H1 (cell line): ENCODE measurements around the gene ZFP36L1. TPM values are rescaled to one million over a fixed set of nuclear protein-coding genes. Genes with fewer than 3 reads are reported as not detected.

ENCODE experiments used
- CTCF ChIA-PET: fragments of 300-600 bp; sonication (Branson Sonifier 250); formaldehyde crosslinking; loops from one replicate; lab custom pipeline; 2021; ENCODE audit not compliant: partially characterized antibody; lab: Charles Lee
- POLR2A ChIA-PET: fragments of 300-600 bp; sonication (Branson Sonifier 250); formaldehyde crosslinking; loops from one replicate; lab custom pipeline; 2021; ENCODE audit warnings: inconsistent platforms; ENCODE audit not compliant: partially characterized antibody; lab: Charles Lee
- DNase-seq, 2 experiments: peaks; one replicate each; pipeline versions ENCODE4 v3.0.0 to v3.0.0-alpha.2; 2010 to 2022; ENCODE audit warnings: low spot score in 2 of 2, low read depth in 1 of 2, mixed read lengths in 1 of 2
- FAIRE-seq: peaks from 2 replicates; lab custom pipeline; 2011; peaks lifted over from hg19 to GRCh38; lab: Jason Lieb, UNC
- H2AFZ ChIP-seq: 2 replicates; pipeline ENCODE4 v1.8.1; 2012; ENCODE audit warnings: low read length, inconsistent platforms
- H2AK5ac ChIP-seq: 2 replicates; pipeline ENCODE4 v1.6.1; 2013; ENCODE audit warnings: low read depth, low read length
- H2BK120ac ChIP-seq: replicated peaks from 2 replicates; pipeline ENCODE3; 2013; ENCODE audit warnings: low read depth, low read length, inconsistent platforms
- H2BK12ac ChIP-seq: 2 replicates; pipeline ENCODE4 v1.6.1; 2013; ENCODE audit warnings: low read depth, low read length
- H2BK15ac ChIP-seq: 2 replicates; pipeline ENCODE4 v1.6.1; 2013; ENCODE audit warnings: low read length
- H2BK20ac ChIP-seq: 2 replicates; pipeline ENCODE4 v1.6.1; 2013; ENCODE audit warnings: low read length
- H2BK5ac ChIP-seq: 2 replicates; pipeline ENCODE4 v1.6.1; 2013; ENCODE audit warnings: low read depth, low read length
- H3K14ac ChIP-seq: 2 replicates; pipeline ENCODE4 v1.6.1; 2013; ENCODE audit warnings: inconsistent platforms; ENCODE audit not compliant: insufficient read length
- H3K18ac ChIP-seq: 2 replicates; pipeline ENCODE4 v1.6.1; 2013; ENCODE audit warnings: low read length; ENCODE audit errors: extremely low read depth
- H3K23ac ChIP-seq: 2 replicates; pipeline ENCODE4 v1.6.1; 2013; ENCODE audit warnings: inconsistent platforms; ENCODE audit not compliant: insufficient read length
- H3K23me2 ChIP-seq: 2 replicates; pipeline ENCODE4 v1.6.1; 2013; ENCODE audit warnings: low read depth, low read length
- H3K27ac ChIP-seq: 2 replicates; pipeline ENCODE4 v1.6.1; 2011; ENCODE audit warnings: low read depth, low read length, inconsistent platforms
- H3K27me3 ChIP-seq, 4 experiments: replicated peaks in 1 of 4; 1 replicate in 1 of 4; 2 replicates in 3 of 4; pipeline versions ENCODE4 v1.6.1 to v1.8.1; 2011 to 2013; ENCODE audit warnings: low read length in 3 of 4, mild to moderate bottlenecking in 3 of 4, inconsistent platforms in 2 of 4, mixed read lengths in 2 of 4, moderate library complexity in 1 of 4; ENCODE audit not compliant: control insufficient read depth in 3 of 4, insufficient read depth in 3 of 4; ENCODE audit errors: extremely low read depth in 1 of 4
- H3K36me3 ChIP-seq, 4 experiments: 2 replicates each; pipeline versions ENCODE4 v1.6.1 to v1.8.1; 2011 to 2013; ENCODE audit warnings: mild to moderate bottlenecking in 4 of 4, low read length in 3 of 4, moderate library complexity in 2 of 4, control low read depth in 1 of 4, inconsistent platforms in 1 of 4; ENCODE audit not compliant: insufficient read depth in 4 of 4, control insufficient read depth in 2 of 4
- H3K4ac ChIP-seq: replicated peaks from 2 replicates; pipeline ENCODE3; 2013; ENCODE audit warnings: low read length, low read depth, mixed read lengths, inconsistent platforms; ENCODE audit not compliant: insufficient read length
- H3K4me1 ChIP-seq, 4 experiments: replicated peaks in 1 of 4; 1 replicate in 1 of 4; 2 replicates in 3 of 4; pipeline versions ENCODE4 v1.6.1 to v1.8.1; 2011 to 2013; ENCODE audit warnings: low read length in 3 of 4, inconsistent platforms in 2 of 4, mixed read lengths in 1 of 4; ENCODE audit not compliant: insufficient read depth in 4 of 4, control insufficient read depth in 3 of 4
- H3K4me2 ChIP-seq, 2 experiments: 2 replicates each; pipeline versions ENCODE4 v1.6.1 to v1.8.1; 2011 to 2013; ENCODE audit warnings: low read depth in 2 of 2, low read length in 2 of 2, control low read depth in 1 of 2, inconsistent platforms in 1 of 2, mild to moderate bottlenecking in 1 of 2; ENCODE audit not compliant: insufficient read depth in 1 of 2
- H3K4me3 ChIP-seq, 4 experiments: fragments of 200-600, 300-600 bp in 1 of 4; sonication (generic), shearing (Covaris generic), sonication (Bioruptor Twin) in 1 of 4; 2 replicates each; pipeline versions ENCODE4 v1.5.1 to v1.8.1; 2011 to 2016; ENCODE audit warnings: low read length in 4 of 4, low read depth in 3 of 4, control low read depth in 2 of 4, inconsistent platforms in 2 of 4, mild to moderate bottlenecking in 2 of 4, mixed read lengths in 1 of 4, moderate library complexity in 1 of 4; ENCODE audit not compliant: insufficient read depth in 2 of 4; ENCODE audit errors: extremely low read depth in 1 of 4
- H3K56ac ChIP-seq: replicated peaks from 2 replicates; pipeline ENCODE3; 2013; ENCODE audit warnings: low read depth, mild to moderate bottlenecking, mixed read lengths, low read length, inconsistent platforms; ENCODE audit not compliant: insufficient read length
- H3K79me1 ChIP-seq: 2 replicates; pipeline ENCODE4 v1.6.1; 2013; ENCODE audit warnings: low read depth, low read length, control low read depth
- H3K79me2 ChIP-seq, 2 experiments: 2 replicates each; pipeline versions ENCODE4 v1.6.1 to v1.8.1; 2012 to 2013; ENCODE audit warnings: low read length in 2 of 2, mild to moderate bottlenecking in 2 of 2, inconsistent platforms in 1 of 2; ENCODE audit not compliant: insufficient read depth in 2 of 2, control insufficient read depth in 1 of 2
- H3K9ac ChIP-seq, 4 experiments: replicated peaks in 1 of 4; 1 replicate in 1 of 4; 2 replicates in 3 of 4; pipeline versions ENCODE4 v1.6.1 to v1.8.1; 2011 to 2013; ENCODE audit warnings: low read depth in 3 of 4, low read length in 3 of 4, control low read depth in 2 of 4, mild to moderate bottlenecking in 2 of 4, moderate library complexity in 2 of 4, inconsistent platforms in 1 of 4; ENCODE audit errors: extremely low read depth in 1 of 4
- H3K9me3 ChIP-seq, 2 experiments: 2 replicates each; pipeline versions ENCODE4 v1.6.1 to v1.8.1; 2012 to 2013; ENCODE audit warnings: mild to moderate bottlenecking in 2 of 2, moderate library complexity in 2 of 2, control low read depth in 1 of 2, inconsistent platforms in 1 of 2, low read depth in 1 of 2, low read length in 1 of 2, mixed read lengths in 1 of 2; ENCODE audit not compliant: insufficient read depth in 2 of 2
- H4K20me1 ChIP-seq, 2 experiments: replicated peaks in 1 of 2; 2 replicates each; pipeline versions ENCODE3 to v1.8.1; 2011 to 2013; ENCODE audit warnings: inconsistent platforms in 2 of 2, low read length in 2 of 2, mild to moderate bottlenecking in 1 of 2; ENCODE audit not compliant: insufficient read depth in 2 of 2, control insufficient read depth in 1 of 2
- H4K5ac ChIP-seq: 2 replicates; pipeline ENCODE4 v1.6.1; 2013; ENCODE audit warnings: low read length, low read depth, mixed read lengths, inconsistent platforms; ENCODE audit not compliant: insufficient read length
- H4K8ac ChIP-seq: 2 replicates; pipeline ENCODE4 v1.8.0; 2013; ENCODE audit warnings: mild to moderate bottlenecking, moderate library complexity, low read length, inconsistent platforms; ENCODE audit not compliant: insufficient read depth; ENCODE audit errors: extremely low read depth
- H4K91ac ChIP-seq: replicated peaks from 2 replicates; pipeline ENCODE3; 2013; ENCODE audit warnings: low read length, mixed read lengths, inconsistent platforms; ENCODE audit not compliant: insufficient read length
- FOSL1 ChIP-seq: IDR thresholded peaks from 2 replicates; pipeline ENCODE4 v1.6.1; 2011; ENCODE audit warnings: mild to moderate bottlenecking, low read depth, low read length, moderate library complexity; ENCODE audit not compliant: insufficient read depth
- GABPA ChIP-seq: IDR thresholded peaks from 2 replicates; pipeline ENCODE4 v1.6.1; 2011; ENCODE audit warnings: mild to moderate bottlenecking, low read length, moderate library complexity, borderline replicate concordance; ENCODE audit not compliant: insufficient read depth
- POLR2A ChIP-seq, 2 experiments: IDR thresholded peaks; 1 replicate in 1 of 2; 2 replicates in 1 of 2; pipeline ENCODE4 v1.6.1; 2011; ENCODE audit warnings: low read depth in 2 of 2, low read length in 2 of 2, mild to moderate bottlenecking in 2 of 2; ENCODE audit errors: control extremely low read depth in 1 of 2
- RFX5 ChIP-seq: IDR thresholded peaks from 2 replicates; pipeline ENCODE4 v1.6.1; 2011; ENCODE audit warnings: low read depth, low read length, improper control_type of control experiment, borderline replicate concordance
- TAF1 ChIP-seq: IDR thresholded peaks from 2 replicates; pipeline ENCODE4 v1.6.1; 2011; ENCODE audit warnings: mild to moderate bottlenecking, low read depth, low read length
- WGBS, 2 experiments: shearing (Covaris generic) in 1 of 2; methylation state at CpG; one replicate each; pipeline versions ENCODE4 v1.1.6 to v1.1.7; 2013 to 2015; ENCODE audit warnings: low lambda C conversion rate in 2 of 2, mixed read lengths in 2 of 2, inconsistent platforms in 1 of 2, low coverage in 1 of 2, missing lambda C conversion rate in 1 of 2; ENCODE audit not compliant: insufficient replicate concordance in 2 of 2, insufficient coverage in 1 of 2, insufficient read length in 1 of 2; ENCODE audit errors: extremely low coverage in 1 of 2, missing lambda C conversion rate in 1 of 2; 5-methylcytosine and 5-hydroxymethylcytosine counted together
- polyA plus RNA-seq, 7 experiments: library from polyadenylated mRNA; depleted of rRNA in 3 of 7; stranded (reverse) in 5 of 7; unstranded in 2 of 7; fragments of >200 nt in 5 of 7; fragments of 200-250 nt in 2 of 7; gene quantifications; 1 replicate in 5 of 7; 2 replicates in 1 of 7; 4 replicates in 1 of 7; pipeline versions ENCODE4 v1.2.1 to v1.2.3, GENCODE V29; 2011 to 2013; ENCODE audit warnings: missing spikeins in 2 of 7, mixed read lengths in 2 of 7
- total RNA-seq: library from RNA; stranded (reverse); fragmentation: NEBNext Ultra II Directional; extraction: Animal tissue kit (Norgen Biotek cat#: 25700); gene quantifications from 2 replicates; pipeline ENCODE4 v1.2.1, GENCODE V29; 2021

ZFP36L1 gene
- total and polyA plus RNA-seq, 2 of the 8 experiments (the other 6 are each of a cell fraction or from before 2014, with no cell fraction given), result 80.4 to 132 TPM

DNA sequence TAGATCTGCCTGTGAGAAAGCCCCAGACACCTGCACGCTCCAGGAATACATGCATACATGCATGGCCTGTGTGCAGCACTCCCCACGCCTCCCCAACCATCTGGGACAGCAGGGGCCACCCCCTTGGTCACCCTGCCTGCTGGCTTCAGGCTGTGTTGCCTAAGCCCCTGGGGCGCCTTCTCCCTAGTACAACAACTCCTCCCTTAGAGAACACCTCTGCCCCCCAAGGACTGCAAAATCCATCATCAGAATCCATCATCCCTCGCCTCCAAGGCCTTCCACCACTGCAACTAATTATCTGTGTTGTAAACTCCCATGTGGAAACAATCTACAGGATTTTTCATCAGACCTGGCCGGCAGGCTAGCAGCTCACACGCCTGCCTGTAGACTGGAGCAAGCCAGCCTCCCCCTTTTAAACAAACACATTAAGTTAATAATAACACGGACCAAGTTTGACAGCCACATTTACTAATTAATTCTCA, 36.8 kb downstream of the ZFP36L1 start:
- ChIA-PET POLR2A (interaction anchor here (1.9 to 2.5 kb wide), 2 partner anchors 34 to 37 kb away, joined by 6 read pairs; partner anchors contain the start of gene ZFP36L1), CTCF (interaction anchor here (0.8 to 1.9 kb wide), 6 partner anchors 20 to 62 kb away, joined by 3 to 4 read pairs (median 3); no protein-coding TSS in a partner anchor)
- Histone ChIP-seq H3K79me1 (no peaks in the 10 kb centered on the region), H4K5ac (no peak overlapping the region), H3K4me3 (no peak overlapping the region), H2BK5ac (no peak overlapping the region), H3K4me1 (peaks cover 0 to 3% (median 0%) of the 10 kb centered on the region in 4 experiments; a peak in 1 of 7 replicates), H3K4me2 (no peak overlapping the region), H3K27ac (no peak overlapping the region), H2BK15ac (no peak overlapping the region), H3K56ac (no peak overlapping the region), H3K4ac (no peak overlapping the region), H2BK20ac (no peak overlapping the region), H3K27me3 (no peaks in the 10 kb centered on the region), H4K20me1 (no peaks in the 10 kb centered on the region), H3K36me3 (no peaks in the 10 kb centered on the region), H2AK5ac (no peak overlapping the region), H4K8ac (no peak overlapping the region), H2AFZ (no peak overlapping the region), H3K9ac (no peak overlapping the region), H2BK120ac (no peak overlapping the region), H4K91ac (no peak overlapping the region), H3K18ac (no peak overlapping the region), H3K9me3 (no peaks in the 10 kb centered on the region), H3K23me2 (no peaks in the 10 kb centered on the region), H2BK12ac (no peak overlapping the region), H3K79me2 (no peaks in the 10 kb centered on the region), H3K23ac (no peak overlapping the region), H3K14ac (no peak overlapping the region)
- WGBS, 2 experiments, result 93% methylated on average over 7 of the region's 7 CpGs; no CpG with 5 or more reads in 1 of the 2 experiments
- TF ChIP-seq FOSL1 (no peak), POLR2A (IDR thresholded peaks at IDR 0.05; ENCODE audit: control extremely low read depth in 1 of 2, low read depth in 2 of 2, low read length in 2 of 2) (no peak), RFX5 (no peak), GABPA (no peak), TAF1 (no peak)
- DNase-seq (no peak), FAIRE-seq (no peak)
